Lung (tissue), 12 donors: Measurements from ENCODE around the gene TLE4. TPM values are rescaled to one million over a fixed set of nuclear protein-coding genes. Genes with fewer than 3 reads are reported as not detected.

Source experiments
- ATAC-seq: fragments of 200-7000 bp; cut with Tn5 transposase; one replicate; pipeline ENCODE4 v1.9.1; 2020; ENCODE audit warnings: moderate number of reproducible peaks; ENCODE audit not compliant: insufficient read depth, low FRiP score
- DNase-seq, 3 donors: peaks; one replicate each; pipeline ENCODE4 v3.0.0-alpha.2; 2013 to 2017
- H3K27ac ChIP-seq, 2 donors: one replicate each; pipeline ENCODE4 v1.5.1; 2013; ENCODE audit warnings: mild to moderate bottlenecking in 2 of 2, moderate library complexity in 2 of 2, control low read depth in 1 of 2, inconsistent platforms in 1 of 2, low read depth in 1 of 2, low read length in 1 of 2
- H3K27me3 ChIP-seq, 3 donors: one replicate each; pipeline ENCODE4 v1.5.1; 2013; ENCODE audit warnings: low read length in 2 of 3; ENCODE audit not compliant: control insufficient read depth in 3 of 3, insufficient read depth in 3 of 3
- H3K36me3 ChIP-seq, 4 donors: one replicate each; pipeline ENCODE4 v1.5.1; 2013; ENCODE audit warnings: low read length in 4 of 4, mild to moderate bottlenecking in 1 of 4, moderate library complexity in 1 of 4; ENCODE audit not compliant: control insufficient read depth in 4 of 4, insufficient read depth in 4 of 4
- H3K4me1 ChIP-seq, 5 donors: one replicate each; pipeline ENCODE4 v1.5.1; 2013; ENCODE audit warnings: low read length in 5 of 5, mild to moderate bottlenecking in 2 of 5, moderate library complexity in 1 of 5; ENCODE audit not compliant: control insufficient read depth in 5 of 5, insufficient read depth in 5 of 5
- H3K4me3 ChIP-seq: one replicate; pipeline ENCODE4 v1.5.1; 2013; ENCODE audit warnings: mild to moderate bottlenecking, control low read depth, moderate library complexity
- H3K9ac ChIP-seq, 2 donors: one replicate each; pipeline ENCODE4 v1.5.1; 2013; ENCODE audit warnings: low read length in 2 of 2, control low read depth in 1 of 2; ENCODE audit not compliant: insufficient read depth in 1 of 2
- H3K9me3 ChIP-seq, 4 donors: one replicate each; pipeline ENCODE4 v1.5.1; 2013; ENCODE audit warnings: low read length in 3 of 4, mild to moderate bottlenecking in 1 of 4, moderate library complexity in 1 of 4; ENCODE audit not compliant: control insufficient read depth in 4 of 4, insufficient read depth in 3 of 4
- WGBS, 2 donors: extraction: QIAGEN DNeasy Blood & Tissue Kit; methylation state at CpG; one replicate each; pipeline ENCODE4 v1.1.7; 2013; 5-methylcytosine and 5-hydroxymethylcytosine counted together
- polyA plus RNA-seq, 2 donors: library from polyadenylated mRNA; stranded (reverse); fragments of 200-250 nt; gene quantifications; one replicate each; pipeline ENCODE4 v1.2.1, GENCODE V29; 2013
- total RNA-seq, 2 donors: library from RNA; depleted of rRNA in 1 of 2; stranded (reverse); fragments of >200 nt in 1 of 2; gene quantifications; one replicate each; pipeline ENCODE4 v1.2.1, GENCODE V29; 2014 to 2021
- TF ChIP-seq, protein P1 (sequence below): IDR thresholded peaks from 2 replicates; pipeline ENCODE4 v1.5.1; 2012; ENCODE audit warnings: mild to moderate bottlenecking; ENCODE audit errors: control extremely low read depth, extremely low read depth
- donor health status: control.
- donor health status: control.
- donor health status: Bipolar disorder and iron deficiency.
- donor health status: healthy.
- donor health status: DM: yes; HTN: yes; CAD: no.

The TLE4 gene
- total and polyA plus RNA-seq, 4 donors: 6.1 to 44.1 (median 26.3) TPM

DNA sequence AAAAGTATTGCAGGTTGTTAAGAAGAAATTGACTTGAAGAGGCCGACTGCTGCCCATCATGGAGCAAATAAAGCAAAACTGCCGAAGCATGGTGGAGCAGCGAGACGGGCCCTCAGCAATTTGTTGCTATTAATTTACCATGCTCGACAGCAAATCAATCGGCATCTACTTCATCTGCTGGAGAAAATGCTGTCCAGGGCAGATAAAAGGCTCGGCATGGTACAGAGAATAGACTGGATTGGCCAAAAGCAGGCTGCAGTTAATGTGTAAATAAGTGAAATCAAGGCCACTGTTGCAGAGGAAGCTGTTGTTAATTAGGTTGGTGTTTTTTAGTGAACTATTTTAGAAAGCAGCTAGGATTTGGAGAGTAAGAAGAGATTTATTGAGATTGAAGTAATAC lies 8.3 kb downstream of the TLE4 start:
- no peak for ATAC-seq
- no peaks in the 10 kb centered on the region for H3K9me3 ChIP-seq
- DNase-seq: no peak
- TF ChIP-seq, protein P1, sequence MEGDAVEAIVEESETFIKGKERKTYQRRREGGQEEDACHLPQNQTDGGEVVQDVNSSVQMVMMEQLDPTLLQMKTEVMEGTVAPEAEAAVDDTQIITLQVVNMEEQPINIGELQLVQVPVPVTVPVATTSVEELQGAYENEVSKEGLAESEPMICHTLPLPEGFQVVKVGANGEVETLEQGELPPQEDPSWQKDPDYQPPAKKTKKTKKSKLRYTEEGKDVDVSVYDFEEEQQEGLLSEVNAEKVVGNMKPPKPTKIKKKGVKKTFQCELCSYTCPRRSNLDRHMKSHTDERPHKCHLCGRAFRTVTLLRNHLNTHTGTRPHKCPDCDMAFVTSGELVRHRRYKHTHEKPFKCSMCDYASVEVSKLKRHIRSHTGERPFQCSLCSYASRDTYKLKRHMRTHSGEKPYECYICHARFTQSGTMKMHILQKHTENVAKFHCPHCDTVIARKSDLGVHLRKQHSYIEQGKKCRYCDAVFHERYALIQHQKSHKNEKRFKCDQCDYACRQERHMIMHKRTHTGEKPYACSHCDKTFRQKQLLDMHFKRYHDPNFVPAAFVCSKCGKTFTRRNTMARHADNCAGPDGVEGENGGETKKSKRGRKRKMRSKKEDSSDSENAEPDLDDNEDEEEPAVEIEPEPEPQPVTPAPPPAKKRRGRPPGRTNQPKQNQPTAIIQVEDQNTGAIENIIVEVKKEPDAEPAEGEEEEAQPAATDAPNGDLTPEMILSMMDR: no peak
- H3K27me3 ChIP-seq: no peaks in the 10 kb centered on the region
- WGBS, 2 donors: 96 to 97% methylated on average over 7 of the region's 7 CpGs
- H3K36me3 ChIP-seq: no peaks in the 10 kb centered on the region
- H3K4me1 ChIP-seq: peaks cover 0 to 21% (median 14%) of the 10 kb centered on the region in 5 donors
- H3K9ac ChIP-seq: no peak overlapping the region
- no peak overlapping the region for H3K27ac ChIP-seq
- no peak overlapping the region for H3K4me3 ChIP-seq

DNA sequence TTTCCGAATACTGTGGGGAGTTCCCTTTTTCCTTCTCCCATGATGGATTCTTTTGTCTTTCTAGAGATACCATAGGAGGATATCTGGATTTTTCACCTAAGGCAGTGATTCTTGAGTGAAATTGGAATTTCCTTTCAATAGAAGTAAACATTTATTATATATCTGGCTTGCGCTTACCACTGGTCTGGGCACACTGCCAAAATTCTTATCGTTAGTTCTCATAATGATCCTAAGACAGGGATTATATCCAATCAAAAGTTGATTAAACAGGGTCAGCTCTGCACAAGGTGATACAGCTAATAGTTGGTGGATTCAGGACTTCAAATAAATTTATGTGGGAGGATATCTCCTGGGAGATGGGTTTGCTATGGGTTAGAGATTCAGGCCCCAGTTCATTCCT lies 9.6 kb downstream of the TLE4 start:
- DNase-seq (peak in 2 of 3 donors; percentile 37 to 54), ATAC-seq (no peak)

DNA sequence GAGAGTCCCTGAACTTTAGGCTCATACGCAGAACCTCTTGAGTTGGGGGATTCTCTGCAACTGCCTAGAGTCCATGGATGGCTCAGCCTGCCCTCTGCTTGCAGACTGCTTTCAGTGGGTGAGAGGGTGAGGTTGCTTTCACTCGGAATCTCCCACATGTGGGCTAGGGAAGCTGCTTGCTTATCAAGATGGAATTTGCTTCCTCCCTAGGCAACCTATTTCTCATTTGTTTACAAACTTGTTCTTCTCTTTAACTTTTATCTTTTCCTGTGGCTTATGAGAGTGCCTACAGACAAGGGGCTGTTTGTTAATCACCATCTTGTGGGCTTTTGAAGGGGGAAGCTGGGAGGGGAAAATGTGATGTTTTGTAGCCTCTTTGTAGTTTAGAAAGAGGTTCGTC lies 10.0 kb downstream of the TLE4 start:
- no peaks in the 10 kb centered on the region for H3K36me3 ChIP-seq
- whole genome bisulfite sequencing, 2 donors: 20 to 32% methylated on average over 3 of the region's 3 CpGs
- peak overlapping the region in 1 of 2 donors; percentile 40 for H3K27ac ChIP-seq
- ATAC-seq (no peak), DNase-seq (peak in 2 of 3 donors; percentile 19 to 26)
- TF ChIP-seq, protein P1: no peak
- no peaks in the 10 kb centered on the region for H3K9me3 ChIP-seq
- H3K4me1 ChIP-seq: peaks cover 0 to 21% (median 14%) of the 10 kb centered on the region in 5 donors
- H3K4me3 ChIP-seq: no peak overlapping the region
- no peak overlapping the region for H3K9ac ChIP-seq
- no peaks in the 10 kb centered on the region for H3K27me3 ChIP-seq

More for the DNA sequence above, 9.6 kb downstream of the TLE4 start:
- Histone ChIP-seq H3K36me3 (no peaks in the 10 kb centered on the region), H3K4me1 (peaks cover 0 to 21% (median 16%) of the 10 kb centered on the region in 5 donors), H3K4me3 (no peak overlapping the region), H3K27me3 (no peaks in the 10 kb centered on the region), H3K9ac (no peak overlapping the region), H3K9me3 (no peaks in the 10 kb centered on the region), H3K27ac (peak overlapping the region in 1 of 2 donors; percentile 40)
- WGBS, 2 donors: 29 to 39% methylated on average over 3 of the region's 3 CpGs
- TF ChIP-seq, protein P1: no peak
